Ecto neural progenitor cell (in vitro differentiated cells): ENCODE measurements around the gene GID4.

ENCODE experiments used
- DNase-seq: peaks from one replicate; pipeline ENCODE4 v3.0.0-alpha.2; 2018; ENCODE audit warnings: low spot score

Gene GID4

DNA sequence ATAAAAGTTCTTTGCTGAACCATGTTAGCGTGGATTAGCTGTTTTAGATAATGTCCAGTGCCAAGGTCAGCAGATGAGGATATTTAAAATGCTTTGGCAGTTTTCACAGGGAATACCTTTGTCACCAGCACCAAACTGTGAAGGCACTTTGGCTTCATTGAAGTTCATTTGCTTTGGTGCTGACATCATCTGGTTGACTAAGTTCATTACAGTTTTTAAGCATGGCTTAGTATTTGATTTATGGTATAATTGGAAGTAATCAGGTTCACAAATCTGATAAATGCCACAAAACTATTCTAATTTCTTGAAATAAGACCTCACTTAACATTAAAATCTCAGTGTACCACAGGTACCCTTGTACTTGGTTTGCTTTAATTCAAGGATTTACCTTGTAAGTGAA, 4.3 kb downstream of the GID4 start:
- DNase-seq = no peak

DNA sequence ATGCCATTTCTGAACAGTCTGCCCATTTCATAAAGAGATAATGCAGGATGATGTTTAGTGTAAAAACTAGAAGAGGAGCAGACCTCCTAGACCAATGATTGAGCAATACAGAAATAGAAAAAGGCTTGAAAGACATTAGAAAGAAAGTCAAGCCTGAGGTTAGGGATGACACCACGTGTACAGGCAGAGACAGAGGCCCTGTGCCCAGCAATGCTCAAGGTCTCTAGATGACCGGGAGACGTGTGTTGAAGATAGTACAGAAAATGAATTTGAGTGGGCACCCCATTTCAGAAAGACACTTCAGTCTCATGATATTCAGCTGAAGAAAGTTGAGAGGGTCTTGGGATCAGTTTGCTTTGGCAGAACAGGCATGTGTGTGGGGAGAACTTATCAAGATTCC, 5.4 kb downstream of the GID4 start:
- DNase-seq = no peak

DNA sequence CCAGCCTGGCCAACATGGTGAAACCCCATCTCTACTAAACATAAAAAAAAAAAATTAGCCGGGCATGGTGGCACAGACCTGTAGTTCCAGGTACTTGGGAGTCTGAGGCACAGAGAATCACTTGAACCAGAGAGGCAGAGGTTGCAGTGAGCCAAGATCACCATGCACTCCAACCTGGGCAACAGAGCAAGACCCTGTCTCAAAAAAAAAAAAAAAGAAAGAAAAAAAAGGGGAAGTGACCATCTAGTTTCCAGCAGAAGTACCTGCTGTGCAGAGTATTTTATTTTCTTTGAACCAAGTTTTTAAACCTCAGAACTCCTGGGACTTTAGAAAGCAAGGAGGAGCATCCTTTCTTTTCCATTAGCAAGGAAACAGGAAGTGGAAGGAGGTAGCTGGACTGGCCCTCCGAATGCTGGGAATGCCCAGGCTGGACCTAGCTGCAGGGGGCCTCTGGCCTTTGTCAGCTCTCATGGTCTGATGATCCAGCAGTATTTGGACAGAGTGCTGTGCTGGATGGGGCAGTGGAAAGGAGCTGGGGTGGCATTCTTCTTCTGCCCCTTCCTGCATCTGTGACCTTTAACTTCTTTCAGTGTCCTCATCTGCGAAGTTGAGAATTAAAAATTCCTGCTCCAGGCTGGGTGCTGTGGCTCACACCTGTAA, 6.6 kb downstream of the GID4 start:
- no peak for DNase-seq

DNA sequence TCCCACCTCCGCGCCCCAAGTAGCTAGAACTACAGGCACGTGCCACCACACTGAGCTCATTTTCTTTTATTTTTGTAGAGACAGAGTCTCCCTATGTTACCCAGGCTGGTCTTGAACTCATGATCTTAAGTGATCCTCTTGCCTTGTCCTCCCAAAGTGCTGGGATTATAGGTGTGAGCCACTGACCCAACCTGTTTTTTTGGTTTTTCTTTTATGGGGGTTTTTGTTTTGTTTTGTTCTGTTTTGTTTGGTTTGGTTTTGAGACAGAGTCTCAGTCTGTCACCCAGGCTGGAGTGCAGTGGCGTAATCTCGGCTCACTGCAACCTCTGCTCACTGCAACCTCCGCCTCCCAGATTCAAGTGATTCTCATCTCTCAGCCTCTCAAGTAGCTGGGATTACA, 16.4 kb downstream of the GID4 start:
- DNase-seq = no peak

DNA sequence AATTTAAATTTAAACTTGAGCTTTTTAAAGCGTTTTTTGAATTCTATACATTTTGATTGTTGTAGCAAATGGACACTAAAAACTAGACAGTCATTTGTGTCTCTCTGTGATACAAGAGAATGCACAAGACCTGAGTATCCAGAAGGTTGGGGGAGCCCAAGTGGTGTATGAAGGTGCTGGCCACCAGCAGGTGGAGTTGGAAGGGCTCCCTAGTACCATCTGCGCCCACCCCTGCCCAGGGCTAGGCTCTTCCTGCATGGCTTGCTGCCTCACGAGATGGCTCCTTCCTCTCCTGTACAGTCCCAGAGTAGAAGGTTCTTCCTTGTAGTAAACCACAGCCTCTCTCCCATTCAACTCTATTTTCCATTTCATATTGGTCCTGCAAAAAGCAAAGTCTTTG, 17.0 kb downstream of the GID4 start:
- DNase-seq = no peak

DNA sequence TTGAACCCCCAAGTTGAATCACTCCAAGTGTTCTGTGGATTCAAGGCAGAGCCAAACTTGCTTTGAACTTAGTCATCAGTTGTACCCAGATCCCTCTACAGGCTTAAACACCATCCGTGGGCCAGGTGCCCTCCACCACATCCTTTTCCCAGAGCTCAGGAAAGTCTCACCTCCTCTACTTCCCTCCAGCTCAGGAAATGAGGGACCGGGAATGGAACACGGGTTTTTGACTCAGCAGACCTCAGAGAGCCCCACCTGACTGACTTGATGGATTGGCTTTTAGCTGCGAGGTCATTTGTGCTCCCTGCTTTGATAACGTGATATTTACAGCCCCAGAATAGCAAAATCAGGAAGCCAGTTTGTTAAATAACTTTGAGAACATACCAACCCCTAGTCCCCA, 20.1 kb downstream of the GID4 start:
- no peak for DNase-seq

DNA sequence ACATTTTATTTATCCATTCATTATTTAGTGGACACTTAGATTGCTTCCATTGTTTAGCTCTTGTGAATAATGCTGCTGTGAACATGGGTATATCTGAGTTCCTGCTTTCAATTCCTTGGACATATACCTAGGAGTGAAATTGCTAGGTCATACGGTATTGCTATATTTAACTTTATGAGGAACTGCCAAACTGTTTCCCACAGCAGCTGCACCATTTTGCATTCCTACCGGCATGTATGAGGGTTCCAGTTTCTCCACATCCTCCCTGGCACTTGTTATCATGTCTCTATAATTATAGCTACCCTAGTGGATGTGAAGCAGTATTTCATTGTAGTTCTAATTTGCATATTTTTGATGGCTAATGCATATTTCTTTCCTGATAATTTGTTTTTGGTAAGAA, 24.8 kb downstream of the GID4 start:
- no peak for DNase-seq

DNA sequence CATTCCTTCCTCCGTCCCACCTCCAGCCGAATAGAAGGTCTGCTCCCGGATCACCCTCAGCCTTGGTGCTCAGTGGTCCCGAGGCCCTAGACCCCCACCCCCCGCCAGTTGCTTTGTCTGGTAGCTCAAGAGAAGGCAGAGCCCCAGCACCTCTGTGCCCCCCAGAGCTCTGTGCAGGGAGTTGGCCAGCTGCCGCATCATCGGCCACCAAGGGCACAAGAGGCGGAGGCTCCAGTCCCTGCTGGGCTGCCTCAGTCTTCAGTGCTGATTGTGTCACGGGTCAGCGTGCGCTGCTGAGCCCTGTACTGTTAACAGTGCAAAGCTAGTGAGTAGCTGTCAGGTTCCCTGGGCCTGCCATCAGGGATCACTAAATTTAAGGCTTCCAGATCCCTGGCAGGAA, 26.3 kb downstream of the GID4 start:
- DNase-seq = no peak

DNA sequence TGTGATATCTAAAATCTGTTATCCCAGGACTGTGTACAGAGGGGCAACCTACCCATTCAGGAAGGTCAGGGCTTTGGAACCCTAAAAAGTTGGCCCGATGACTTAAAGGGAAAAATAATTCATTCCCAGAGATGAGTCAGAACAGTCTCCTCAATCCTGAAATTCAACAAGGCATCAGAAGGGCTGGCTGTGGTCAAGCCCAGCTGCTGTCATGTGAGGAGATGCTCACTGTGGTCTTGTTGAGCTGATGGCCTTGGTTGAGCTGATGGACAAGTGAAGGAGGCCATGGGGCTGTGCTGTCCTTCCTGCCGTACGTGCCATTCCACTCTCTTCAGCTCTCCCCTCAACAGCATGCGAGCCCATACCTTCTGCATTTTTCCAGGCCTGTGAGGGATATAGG, 27.7 kb downstream of the GID4 start:
- no peak for DNase-seq

DNA sequence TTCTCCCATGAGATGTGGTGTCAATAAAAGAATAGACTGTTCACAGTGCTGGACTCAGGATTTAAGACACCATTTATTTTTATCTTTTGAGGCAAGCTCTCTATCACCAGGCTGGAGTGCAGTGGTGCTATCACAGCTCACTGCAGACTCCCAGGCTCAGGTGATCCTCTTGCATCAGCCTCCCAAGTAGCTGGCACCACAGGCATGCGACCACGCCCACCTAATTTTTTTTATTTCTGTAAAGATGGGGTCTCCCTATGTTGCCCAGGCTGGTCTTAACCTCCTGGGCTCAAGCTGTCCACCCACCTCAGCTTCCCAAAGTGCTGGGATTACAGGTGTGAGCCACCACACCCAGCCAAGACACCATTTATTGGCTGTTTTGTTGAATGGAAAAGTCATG, 29.9 kb downstream of the GID4 start:
- DNase-seq = no peak

DNA sequence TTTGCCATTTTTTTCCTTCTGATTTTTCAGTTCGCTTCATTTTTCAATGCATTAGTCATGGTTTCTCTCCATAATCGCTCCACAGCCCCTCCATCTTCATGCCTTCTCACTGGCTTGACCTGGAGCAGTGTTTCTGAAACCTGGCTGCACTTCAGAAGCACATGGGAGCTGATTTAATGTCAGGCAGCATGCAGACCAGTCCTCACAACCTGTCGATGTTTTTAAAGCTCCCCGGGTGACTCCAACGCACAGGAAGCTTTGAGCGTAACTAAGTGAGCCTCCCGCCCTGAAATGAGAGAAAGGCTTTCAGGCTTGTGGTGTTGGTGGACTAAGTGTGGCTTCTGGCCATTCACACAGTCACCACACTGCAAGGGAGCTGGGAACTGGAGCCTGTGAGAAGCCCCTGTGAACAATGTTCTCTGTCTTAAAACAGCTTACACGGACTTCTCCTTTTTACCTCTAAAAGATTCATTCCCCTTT, 31.7 kb downstream of the GID4 start:
- no peak for DNase-seq

DNA sequence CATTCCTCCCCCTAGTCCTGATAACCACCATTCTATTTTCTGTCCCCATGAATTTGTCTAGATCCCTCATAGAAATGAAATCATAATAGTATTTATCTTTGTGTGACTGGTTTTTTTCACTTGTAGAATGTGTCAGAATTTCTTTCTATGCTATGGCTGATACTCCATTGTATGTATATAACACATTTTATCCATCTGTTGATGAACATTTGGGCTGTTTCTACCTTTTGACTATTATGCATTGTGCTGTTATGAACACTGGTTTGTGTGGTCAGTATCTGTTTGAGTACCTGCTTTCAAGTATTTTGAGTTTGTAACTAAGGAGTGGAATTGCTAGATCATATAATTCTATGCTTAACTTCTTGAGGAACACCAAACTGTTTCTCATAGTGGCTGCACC, 32.5 kb downstream of the GID4 start:
- no peak for DNase-seq

DNA sequence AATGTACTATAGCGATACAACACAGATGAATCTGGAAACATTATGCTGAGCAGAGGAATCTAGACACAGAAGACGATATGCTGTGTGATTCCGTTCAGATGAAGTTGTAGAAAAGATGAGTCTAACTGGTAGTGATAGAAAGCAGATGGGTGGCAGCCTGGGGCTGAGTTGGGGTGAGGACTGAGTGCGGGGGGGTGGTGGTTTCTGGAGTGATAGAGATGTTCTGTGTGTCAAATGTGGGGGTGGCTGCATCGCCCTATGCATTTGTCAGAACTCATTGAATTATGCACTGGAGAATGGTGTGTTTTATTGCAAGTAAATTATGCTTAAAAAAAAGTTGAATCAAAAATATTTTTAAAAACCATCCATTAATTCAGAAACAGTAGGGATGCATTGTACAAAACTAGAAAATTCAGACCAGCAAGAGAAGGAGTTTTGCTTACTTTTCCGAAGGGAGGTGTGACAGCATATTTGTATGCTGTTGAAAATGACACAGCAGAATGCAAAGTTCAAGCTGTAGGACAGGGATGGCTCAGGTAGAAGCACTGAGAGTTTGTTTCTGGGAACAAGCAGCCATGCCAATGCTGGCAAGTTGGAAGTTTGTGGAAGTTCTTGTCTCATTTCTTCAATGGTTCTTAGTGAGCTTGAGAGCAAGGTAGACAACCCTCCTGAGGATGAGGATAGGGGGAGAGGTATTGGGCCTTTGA, 35.5 kb downstream of the GID4 start:
- no peak for DNase-seq

DNA sequence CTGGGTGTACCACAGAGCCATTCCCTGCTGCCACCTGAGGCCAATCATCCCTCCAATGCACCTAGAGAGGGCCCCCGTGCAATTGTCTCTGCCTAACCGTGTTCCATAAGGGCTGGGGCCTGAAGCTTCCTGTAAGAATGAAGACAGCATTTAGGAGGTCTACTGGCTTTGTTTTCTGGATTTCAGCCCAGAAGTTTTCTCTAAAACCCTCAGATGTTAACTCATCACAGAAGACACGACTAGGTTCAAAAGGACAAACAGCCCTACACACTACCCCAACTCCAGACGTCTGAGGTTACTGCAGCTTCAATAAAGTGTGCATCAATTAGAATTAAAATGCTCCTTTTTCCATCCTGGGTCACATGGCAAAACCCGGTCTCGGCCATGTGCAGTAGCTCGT, 37.7 kb downstream of the GID4 start:
- DNase-seq = no peak

DNA sequence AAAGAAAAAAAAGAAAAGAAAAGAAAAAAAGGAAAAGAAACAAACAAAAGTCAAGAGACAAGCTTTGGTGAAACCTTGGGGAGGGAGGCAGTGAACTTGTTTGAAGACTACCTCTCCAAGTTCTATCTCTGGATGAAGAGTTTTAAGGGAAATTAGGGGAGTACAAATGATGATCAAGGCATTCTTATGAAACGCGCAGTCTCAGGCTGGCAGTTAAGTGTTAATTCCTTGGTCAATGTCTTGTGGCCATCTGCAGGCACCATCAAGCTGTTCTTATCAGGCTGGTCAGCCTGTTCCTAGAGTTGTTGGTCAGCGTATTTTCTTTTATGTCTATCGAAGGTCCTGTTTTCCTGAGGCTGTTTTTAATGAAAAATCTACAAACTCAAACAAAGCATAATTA, 40.3 kb downstream of the GID4 start:
- no peak for DNase-seq

DNA sequence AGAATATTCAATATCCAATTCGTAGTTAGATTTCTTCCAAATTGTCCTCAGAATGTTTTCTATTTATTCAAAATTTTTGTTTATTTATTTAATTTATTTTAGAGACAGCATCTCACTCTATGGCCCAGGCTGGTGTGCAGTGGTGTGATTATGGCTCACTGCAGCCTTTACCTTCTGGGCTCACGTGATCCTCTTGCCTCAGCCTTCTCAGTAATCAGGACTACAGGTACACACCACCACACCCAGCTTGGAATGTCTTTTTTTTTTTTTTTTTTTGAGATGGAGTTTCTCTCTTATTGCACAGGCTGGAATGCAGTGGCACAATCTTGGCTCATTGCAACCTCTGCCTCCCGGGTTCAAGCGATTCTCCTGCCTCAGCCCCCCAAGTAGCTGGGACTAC, 45.0 kb downstream of the GID4 start:
- DNase-seq = no peak

DNA sequence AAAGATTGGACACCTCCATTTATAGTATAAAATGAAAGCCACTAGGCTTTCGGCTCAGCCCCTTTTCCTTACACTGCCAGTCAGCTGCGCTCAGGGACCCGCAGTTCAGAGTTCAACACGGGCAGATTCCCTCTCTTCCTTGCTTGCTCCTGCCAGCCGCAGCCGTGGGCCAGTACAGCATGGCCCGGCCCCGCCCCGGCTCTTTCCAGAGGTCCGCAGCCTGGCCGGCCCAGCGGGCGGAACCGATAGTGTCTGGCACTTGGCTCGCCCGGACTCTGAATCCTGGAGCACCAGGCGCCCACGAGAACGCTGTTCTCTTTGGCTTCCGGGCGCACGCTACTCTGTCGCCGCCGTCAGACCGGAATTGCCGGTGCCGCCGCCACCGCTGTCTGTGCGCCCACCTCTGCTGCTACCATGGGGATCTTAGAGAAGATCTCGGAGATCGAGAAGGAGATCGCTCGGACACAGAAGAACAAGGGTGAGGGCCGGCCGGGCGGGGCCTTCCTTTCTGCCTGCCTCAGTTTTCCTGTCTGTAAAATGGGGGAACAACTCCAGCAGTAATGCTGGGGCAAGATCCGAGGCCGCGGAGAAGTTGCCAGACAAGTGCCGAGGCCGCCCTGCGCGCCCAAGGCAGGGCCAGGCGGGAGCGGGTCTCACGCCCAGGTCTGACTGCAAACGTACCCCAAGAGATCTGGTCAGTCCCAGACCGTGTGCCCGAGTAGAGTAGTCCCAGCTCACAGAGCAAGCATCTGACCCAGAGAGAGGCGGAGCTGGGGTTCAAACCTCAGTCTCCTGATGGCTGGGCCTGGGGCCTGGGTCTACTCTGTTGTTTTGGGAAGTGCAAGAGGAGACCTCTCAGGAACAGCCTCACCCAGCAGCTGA, 48.6 kb downstream of the GID4 start, which contains the start of gene DRG2:
DRG2 (plus strand) TSS at position 339 of the 882 bp plus-strand sequence; CDS start at position 415, 76 bp downstream.
- DNase-seq = peak; percentile 98

DNA sequence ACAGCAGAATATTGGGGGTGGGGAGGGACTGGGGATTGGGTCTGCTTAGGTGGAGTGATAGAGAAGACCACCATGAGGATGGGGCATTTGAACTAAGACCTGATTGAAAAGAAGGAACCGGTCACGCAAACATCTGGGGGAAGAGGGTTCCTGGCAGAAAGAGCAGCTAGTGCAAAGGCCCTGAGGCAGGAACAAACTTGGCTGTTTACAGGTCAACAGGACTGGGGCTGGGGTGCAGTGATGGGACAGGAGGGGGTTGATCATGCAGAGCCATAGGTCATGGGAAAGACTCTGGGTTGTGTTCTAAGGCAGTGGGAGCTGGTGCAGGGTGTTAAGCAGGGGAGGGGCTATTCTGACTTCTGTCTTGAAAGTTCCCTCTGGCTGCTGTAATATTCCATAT, 50.4 kb downstream of the GID4 start:
- no peak for DNase-seq

DNA sequence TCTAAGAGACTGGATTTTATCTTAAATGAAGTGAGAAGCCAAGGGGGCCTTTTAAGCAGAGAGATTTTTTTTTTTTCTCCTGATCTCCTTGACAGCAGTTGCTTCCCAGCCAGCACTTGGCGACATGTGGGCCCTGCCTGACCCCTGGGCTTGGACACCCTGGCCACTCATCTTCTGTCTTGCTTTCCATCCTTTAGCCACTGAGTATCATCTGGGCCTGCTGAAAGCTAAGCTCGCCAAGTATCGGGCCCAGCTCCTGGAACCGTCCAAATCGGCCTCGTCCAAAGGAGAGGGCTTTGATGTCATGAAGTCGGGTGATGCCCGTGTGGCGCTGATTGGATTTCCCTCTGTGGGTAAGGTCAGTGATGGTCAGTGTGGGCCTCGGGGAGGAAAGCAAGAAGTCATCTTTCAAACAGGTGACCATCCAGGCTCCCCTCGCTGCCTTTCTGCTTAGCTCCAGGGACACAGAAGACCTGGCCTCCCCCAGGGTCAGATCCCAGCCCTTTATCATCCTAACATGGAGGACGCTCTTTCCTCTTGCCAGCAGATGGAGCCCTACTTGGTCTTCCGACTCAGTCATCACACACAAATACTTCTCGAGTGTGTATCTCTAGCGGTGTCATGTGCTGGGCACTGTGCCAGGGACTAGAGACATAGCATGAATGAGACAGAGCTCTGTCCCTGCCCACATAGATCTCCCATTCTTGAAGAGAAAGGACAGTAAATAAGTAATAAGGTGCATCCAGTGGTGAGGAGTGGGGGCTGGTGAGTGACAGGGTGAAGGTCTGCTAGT, 54.6 kb downstream of the GID4 start:
- DNase-seq = no peak

DNA sequence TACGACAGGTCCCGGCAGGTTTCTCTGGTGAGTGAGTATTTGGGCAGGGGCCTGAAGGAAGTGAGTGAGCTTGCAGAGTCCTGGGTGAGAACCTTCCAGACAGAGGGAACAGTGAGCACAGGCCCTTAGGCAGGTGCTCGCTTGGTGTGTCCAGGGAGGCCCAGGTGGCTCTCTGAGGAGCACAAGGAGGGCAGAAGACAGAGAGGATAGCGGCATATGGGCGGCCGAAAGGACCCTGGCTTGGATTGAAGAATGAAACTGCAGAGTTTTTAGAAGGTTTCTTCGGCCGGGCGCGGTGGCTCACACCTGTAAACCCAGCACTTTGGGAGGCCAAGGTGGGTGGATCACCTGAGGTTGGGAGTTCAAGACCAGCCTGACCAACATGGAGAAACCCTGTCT, 55.2 kb downstream of the GID4 start:
- DNase-seq = no peak

DNA sequence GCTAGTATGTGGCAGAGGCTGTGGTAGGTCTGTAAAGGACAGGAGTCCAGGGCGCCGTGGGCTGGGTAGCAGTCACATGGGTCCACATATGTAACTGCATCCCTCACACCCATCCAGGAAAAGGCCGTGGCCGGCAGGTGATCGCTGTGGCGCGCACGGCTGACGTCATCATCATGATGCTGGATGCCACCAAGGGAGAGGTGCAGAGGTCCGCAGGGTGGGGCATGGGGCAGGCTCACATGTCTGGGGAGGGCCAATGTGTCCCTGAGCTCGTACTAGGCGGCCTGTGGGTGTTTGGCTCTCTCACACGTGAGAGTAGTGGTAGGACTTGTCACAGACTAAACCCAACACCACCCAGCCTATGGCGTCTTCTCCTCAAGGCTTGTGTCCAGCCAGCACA, 60.3 kb downstream of the GID4 start:
- DNase-seq = no peak

DNA sequence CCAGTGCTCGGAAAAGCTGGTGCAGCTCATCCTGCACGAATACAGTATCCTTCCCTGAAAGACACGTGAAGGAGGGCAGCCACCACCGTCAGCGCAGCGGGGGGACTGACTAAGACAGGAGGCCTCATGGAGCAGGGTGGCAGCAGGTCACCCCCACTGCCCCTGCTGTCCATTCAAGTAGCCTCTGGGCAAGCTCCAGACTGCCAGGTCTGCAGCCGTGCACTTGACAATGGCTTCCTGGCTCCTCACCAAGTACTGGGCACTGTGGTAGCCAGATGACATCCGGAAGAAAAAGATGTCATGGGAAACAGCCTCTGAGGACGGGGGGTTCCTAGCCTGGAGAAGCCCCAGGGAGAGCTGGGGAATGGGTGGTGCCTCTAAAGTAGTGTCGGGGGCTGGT, 61.4 kb downstream of the GID4 start:
- no peak for DNase-seq
